GM18499 (cell line): Measurements from ENCODE around the gene PIP4K2B.

ENCODE experiments used
- ATAC-seq: cut with Tn5 transposase; IDR thresholded peaks from one replicate; pipeline ENCODE4 v1.9.1; 2021; ENCODE audit warnings: moderate number of reproducible peaks; ENCODE audit not compliant: insufficient read depth, unreplicated experiment

The PIP4K2B gene

GRCh38 chr17:38746849-38747462 lies 52.4 kb downstream of the PIP4K2B start:
- ATAC-seq: no peak

- no peak for ATAC-seq
These were observed 53.1 kb downstream of the PIP4K2B start for GRCh38 chr17:38746004-38746848.

GRCh38 chr17:38745545-38745944 lies 53.8 kb downstream of the PIP4K2B start:
- no peak for ATAC-seq

GRCh38 chr17:38743556-38744171 lies 55.7 kb downstream of the PIP4K2B start:
- ATAC-seq: no peak

GRCh38 chr17:38742411-38743308 lies 56.7 kb downstream of the PIP4K2B start:
- ATAC-seq: no peak

GRCh38 chr17:38741921-38742410 lies 57.4 kb downstream of the PIP4K2B start:
- no peak for ATAC-seq

- ATAC-seq: no peak
These were observed 57.9 kb downstream of the PIP4K2B start for GRCh38 chr17:38741461-38741860.

- ATAC-seq: no peak
These were observed 58.5 kb downstream of the PIP4K2B start for GRCh38 chr17:38740806-38741205.

- no peak for ATAC-seq
These were observed 59.3 kb downstream of the PIP4K2B start for GRCh38 chr17:38740044-38740443.

- no peak for ATAC-seq
These were observed 60.1 kb downstream of the PIP4K2B start for GRCh38 chr17:38739305-38739704.

- no peak for ATAC-seq
These were observed 60.7 kb downstream of the PIP4K2B start for GRCh38 chr17:38738686-38739085.

- no peak for ATAC-seq
These were observed 61.2 kb downstream of the PIP4K2B start for GRCh38 chr17:38738007-38738662.

GRCh38 chr17:38735161-38735997 lies 64.0 kb downstream of the PIP4K2B start:
- ATAC-seq: no peak

GRCh38 chr17:38733982-38734973 lies 65.1 kb downstream of the PIP4K2B start:
- ATAC-seq: no peak

- no peak for ATAC-seq
These were observed 65.9 kb downstream of the PIP4K2B start for GRCh38 chr17:38733282-38733981.

- ATAC-seq: no peak
These were observed 66.7 kb downstream of the PIP4K2B start for GRCh38 chr17:38732376-38733281.
